Keratinocyte (primary cell): ENCODE results near the gene AP3B1.

Experiments used
- CTCF ChIP-seq, 3 experiments: IDR thresholded peaks in 1 of 3; conservative IDR thresholded peaks in 1 of 3; optimal IDR thresholded peaks in 1 of 3; 2 replicates in 2 of 3; 3 replicates in 1 of 3; pipeline versions ENCODE3 to v1.5.1; 2011; ENCODE audit warnings: low read length in 3 of 3, mild to moderate bottlenecking in 3 of 3, moderate library complexity in 2 of 3, control low read depth in 1 of 3, inconsistent platforms in 1 of 3; ENCODE audit not compliant: insufficient read depth in 2 of 3; ENCODE audit errors: extremely low read depth in 1 of 3
- EZH2 ChIP-seq: IDR thresholded peaks from one replicate; pipeline ENCODE4 v1.6.1; 2012; ENCODE audit warnings: inconsistent platforms, mild to moderate bottlenecking, low read length, moderate library complexity

GRCh38 chr5:77994943-77995342 is 299.6 kb downstream of the AP3B1 start:
- no peak for TF ChIP-seq CTCF (optimal IDR thresholded peaks at IDR 0.05 in 1 of 3, IDR thresholded peaks at IDR 0.05 in 1 of 3, conservative IDR thresholded peaks at IDR 0.05 in 1 of 3; ENCODE audit: extremely low read depth in 1 of 3, insufficient read depth in 2 of 3, low read length in 3 of 3)
- no peak for TF ChIP-seq EZH2
